NK-92 treated with Interleukin-12 subunit alpha and Interleukin-12 subunit beta, amount 100 ng/mL, for 24 hours (cell line): Measurements from ENCODE around the gene PDS5A.
"Not testable (repeated sequence)": the region's sequence is repeated elsewhere in the genome, so short reads cannot be mapped to it uniquely, and the experiment has no call there.

Experiments used
- DNase-seq: peaks from one replicate; lab custom pipeline; 2025; lab: John Stamatoyannopoulos, UW

Gene PDS5A

GRCh38 chr4:39825090-39825489 is 152.6 kb downstream of the PDS5A start:
- DNase-seq: no peak

- no peak for DNase-seq
These were observed 154.5 kb downstream of the PDS5A start for GRCh38 chr4:39823191-39823590.

GRCh38 chr4:39822662-39823061 is 155.0 kb downstream of the PDS5A start:
- no peak for DNase-seq

GRCh38 chr4:39821951-39822350 is 155.8 kb downstream of the PDS5A start:
- no peak for DNase-seq

- no peak for DNase-seq
These were observed 157.5 kb downstream of the PDS5A start for GRCh38 chr4:39820186-39820585.

GRCh38 chr4:39818646-39819045 is 159.1 kb downstream of the PDS5A start:
- DNase-seq: no peak

- no peak for DNase-seq
These were observed 163.1 kb downstream of the PDS5A start for GRCh38 chr4:39814403-39815185.

GRCh38 chr4:39813761-39814160 is 163.9 kb downstream of the PDS5A start:
- DNase-seq: not testable (repeated sequence)

GRCh38 chr4:39813033-39813432 is 164.7 kb downstream of the PDS5A start:
- DNase-seq: not testable (repeated sequence)

GRCh38 chr4:39812500-39812899 is 165.2 kb downstream of the PDS5A start:
- no peak for DNase-seq

GRCh38 chr4:39808231-39808749 is 169.4 kb downstream of the PDS5A start:
- DNase-seq: no peak

- DNase-seq: no peak
These were observed 175.7 kb downstream of the PDS5A start for GRCh38 chr4:39802005-39802404.

GRCh38 chr4:39792976-39793375 is 184.7 kb downstream of the PDS5A start:
- not testable (repeated sequence) for DNase-seq

- no peak for DNase-seq
These were observed 185.2 kb downstream of the PDS5A start for GRCh38 chr4:39792529-39792928.

- no peak for DNase-seq
These were observed 185.6 kb downstream of the PDS5A start for GRCh38 chr4:39792128-39792527.

GRCh38 chr4:39786838-39787237 is 190.9 kb downstream of the PDS5A start:
- no peak for DNase-seq

- no peak for DNase-seq
These were observed 192.6 kb downstream of the PDS5A start for GRCh38 chr4:39785083-39785482.

GRCh38 chr4:39781988-39782387 is 195.7 kb downstream of the PDS5A start:
- DNase-seq: not testable (repeated sequence)
